HepG2 (cell line): ENCODE results near the gene BCO2. TPM values are rescaled to one million over a fixed set of nuclear protein-coding genes. Genes with fewer than 3 reads are reported as not detected.
A peak's percentile ranks its signal among the peaks of the same experiment; 100 is the strongest.

Experiments
- ATAC-seq: fragments of 200-7000 bp; cut with Tn5 transposase; 3 replicates; pipeline ENCODE4 v1.9.1; 2020; ENCODE audit warnings: mild to moderate bottlenecking, moderate library complexity
- BruUV-seq: library from RNA; stranded (reverse); fragments of 400-500 nt; replicated peaks from 2 replicates; lab custom pipeline; 2021; lab: Mats Ljungman, UMichigan
- CTCF ChIA-PET: fragments of 300-600 bp; formaldehyde crosslinking; extraction: SDS; loops from one replicate; lab custom pipeline; 2021; ENCODE audit warnings: low total read pairs, inconsistent platforms, low intra/inter-chr PET ratio; lab: Yijun Ruan, JAX
- POLR2A ChIA-PET: fragments of 350-600 bp; sonication (Branson Sonifier 250); formaldehyde crosslinking; loops from one replicate; lab custom pipeline; 2020; ENCODE audit warnings: antibody characterized with exemption, inconsistent platforms; lab: Yijun Ruan, JAX
- DNase-seq: peaks from one replicate; pipeline ENCODE4 v3.0.0-alpha.2; 2015; ENCODE audit warnings: low spot score
- FAIRE-seq: peaks from 3 replicates; lab custom pipeline; 2011; peaks lifted over from hg19 to GRCh38; lab: Jason Lieb, UNC
- H2AFZ ChIP-seq: one replicate; pipeline ENCODE4 v1.6.1; 2011; ENCODE audit warnings: low read length, inconsistent platforms
- H3K27ac ChIP-seq: fragments of 300-600 bp; 3 replicates; pipeline ENCODE4 v1.8.0; 2011; ENCODE audit warnings: mixed run types, mild to moderate bottlenecking, mixed read lengths, low read length, inconsistent platforms; ENCODE audit not compliant: insufficient read depth; ENCODE audit errors: extremely low read length
- H3K27me3 ChIP-seq, 2 experiments: fragments of 200-600 bp in 1 of 2; 2 replicates in 1 of 2; 3 replicates in 1 of 2; pipeline versions ENCODE4 v1.6.0 to v1.8.0; 2011; ENCODE audit warnings: low read length in 2 of 2, mild to moderate bottlenecking in 2 of 2, moderate library complexity in 2 of 2, inconsistent platforms in 1 of 2; ENCODE audit not compliant: insufficient read depth in 2 of 2, control insufficient read depth in 1 of 2
- H3K36me3 ChIP-seq, 2 experiments: fragments of 200-600 bp in 1 of 2; replicated peaks in 1 of 2; 2 replicates in 1 of 2; 3 replicates in 1 of 2; pipeline versions ENCODE4 v1.5.1 to v1.8.0; 2011; ENCODE audit warnings: low read length in 2 of 2, inconsistent platforms in 1 of 2; ENCODE audit not compliant: insufficient read depth in 2 of 2, control insufficient read depth in 1 of 2
- H3K4me1 ChIP-seq: 2 replicates; pipeline ENCODE4 v1.5.1; 2012; ENCODE audit warnings: low read length, inconsistent platforms; ENCODE audit not compliant: insufficient read depth
- H3K4me2 ChIP-seq: 2 replicates; pipeline ENCODE4 v1.6.0; 2011; ENCODE audit warnings: low read depth, low read length, inconsistent platforms
- H3K4me3 ChIP-seq, 3 experiments: fragments of 200-600 bp in 1 of 3; sonication (generic), shearing (Covaris generic) in 1 of 3; replicated peaks in 1 of 3; 2 replicates each; pipeline ENCODE4 v1.5.1; 2011 to 2016; ENCODE audit warnings: low read length in 3 of 3, inconsistent platforms in 2 of 3, low read depth in 2 of 3, mild to moderate bottlenecking in 2 of 3, control low read depth in 1 of 3, mixed read lengths in 1 of 3; ENCODE audit not compliant: insufficient read depth in 1 of 3
- H3K79me2 ChIP-seq: one replicate; pipeline ENCODE4 v1.6.1; 2011; ENCODE audit warnings: low read length, inconsistent platforms; ENCODE audit not compliant: insufficient read depth
- H3K9ac ChIP-seq: 2 replicates; pipeline ENCODE4 v1.6.0; 2011; ENCODE audit warnings: mild to moderate bottlenecking, low read depth, low read length, inconsistent platforms; ENCODE audit not compliant: insufficient read depth
- H3K9me3 ChIP-seq: 2 replicates; pipeline ENCODE4 v1.5.1; 2012; ENCODE audit warnings: mild to moderate bottlenecking, low read length
- H4K20me1 ChIP-seq: 2 replicates; pipeline ENCODE4 v1.6.0; 2011; ENCODE audit warnings: inconsistent platforms, mild to moderate bottlenecking, low read length, moderate library complexity; ENCODE audit not compliant: insufficient read depth
- ZNF17 ChIP-seq: sonication (generic); formaldehyde crosslinking; IDR thresholded peaks from 2 replicates; pipeline ENCODE4 v1.5.0; 2020; ENCODE audit warnings: mild to moderate bottlenecking, missing genetic modification reagents
- ZNF256 ChIP-seq: sonication (generic); formaldehyde crosslinking; conservative IDR thresholded peaks from 2 replicates; pipeline ENCODE4 v1.4.0; 2020; ENCODE audit warnings: missing genetic modification reagents
- ZNF343 ChIP-seq: sonication (generic); formaldehyde crosslinking; IDR thresholded peaks from 2 replicates; pipeline ENCODE4 v1.4.0; 2020; ENCODE audit warnings: mild to moderate bottlenecking, missing genetic modification reagents
- WGBS: methylation state at CpG from one replicate; pipeline ENCODE4 v1.1.6; 2017; ENCODE audit warnings: low lambda C conversion rate; 5-methylcytosine and 5-hydroxymethylcytosine counted together
- in situ Hi-C: cut with HindIII; loops from 2 replicates; pipeline ENCODE4 v1.10.0; 2017; ENCODE audit warnings: low pct_unique_long_range_greater_than_20kb; ENCODE audit not compliant: extremely low pct_ligation_motif_present
- intact Hi-C: fragments of 100-400 bp; cut with micrococcal nuclease; formaldehyde crosslinking; loops from one replicate; pipeline ENCODE4 v1.10.0; 2022; ENCODE audit not compliant: unreplicated experiment
- polyA plus RNA-seq, 8 experiments: library from polyadenylated mRNA; depleted of rRNA in 3 of 8; stranded (reverse) in 7 of 8; unstranded in 1 of 8; fragments of >200 nt; fragmentation: Illumina TruSeq in 4 of 8; extraction: Trizol in 4 of 8; gene quantifications; 2 replicates each; pipeline versions ENCODE4 v1.2.1 to v1.2.3, GENCODE V29; 2011 to 2016; ENCODE audit warnings: low read depth in 4 of 8, missing spikeins in 1 of 8, mixed read lengths in 1 of 8; ENCODE audit not compliant: insufficient read depth in 1 of 8
- total RNA-seq, 5 experiments: library from RNA; depleted of rRNA; stranded (reverse); fragments of >200 nt; fragmentation: Illumina TruSeq; extraction: Trizol; gene quantifications; 2 replicates each; pipeline ENCODE4 v1.2.3, GENCODE V29; 2016; ENCODE audit warnings: low read depth in 1 of 5
- TF ChIP-seq, protein P1 (sequence below), 2 experiments: fragments of 450-650 bp in 1 of 2; sonication (generic) in 1 of 2; formaldehyde crosslinking in 1 of 2; IDR thresholded peaks; 2 replicates each; pipeline versions ENCODE4 v1.6.1 to v1.8.0; 2016 to 2022; ENCODE audit warnings: antibody characterized with exemption in 1 of 2, mild to moderate bottlenecking in 1 of 2, missing genetic modification reagents in 1 of 2

The BCO2 gene
- total and polyA plus RNA-seq, 2 of the 13 experiments (the other 11 are each of a cell fraction or from before 2014, with no cell fraction given) = 0.38 to 0.58 TPM

DNA sequence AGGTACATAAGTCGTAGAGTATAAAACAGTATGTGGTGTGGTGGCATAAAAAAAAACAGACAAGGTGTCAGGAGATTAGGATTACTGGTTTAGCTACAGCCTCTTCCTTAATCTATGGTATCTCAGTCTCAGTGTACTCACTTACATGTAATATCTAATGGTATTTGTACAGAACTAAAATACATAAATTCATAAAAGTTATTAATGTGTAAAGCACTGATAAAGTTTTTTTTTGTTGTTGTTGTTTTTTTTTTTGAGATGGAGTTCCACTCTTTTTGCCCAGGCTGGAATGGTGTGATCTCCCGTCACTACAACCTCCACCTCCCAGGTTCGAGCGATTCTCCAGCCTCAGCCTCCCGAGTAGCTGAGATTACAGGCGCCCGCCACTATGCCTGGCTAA, 53.8 kb downstream of the BCO2 start:
- intact Hi-C loops = loop anchor here (10.0 kb wide), 1 partner anchor 566 kb away; no protein-coding TSS in a partner anchor
- 97% methylated on average over 7 of the region's 7 CpGs for whole genome bisulfite sequencing
- no TSS peak for BruUV-seq

More for the DNA sequence above, 53.8 kb downstream of the BCO2 start:
- H3K79me2 ChIP-seq = peaks cover 18% of the 10 kb centered on the region
- ATAC-seq (no peak), DNase-seq (no peak), FAIRE-seq (no peak)
- no peaks in the 10 kb centered on the region for H3K9me3 ChIP-seq
- no peak overlapping the region for H3K27ac ChIP-seq
- peaks cover 4 to 26% of the 10 kb centered on the region in 2 experiments; a peak in 4 of 5 replicates for H3K36me3 ChIP-seq
- TF ChIP-seq ZNF343 = no peak
- no peak for TF ChIP-seq ZNF17 (CRISPR knock-in tag)
- no peak for TF ChIP-seq ZNF256 (CRISPR knock-in tag)
- TF ChIP-seq, protein P1, sequence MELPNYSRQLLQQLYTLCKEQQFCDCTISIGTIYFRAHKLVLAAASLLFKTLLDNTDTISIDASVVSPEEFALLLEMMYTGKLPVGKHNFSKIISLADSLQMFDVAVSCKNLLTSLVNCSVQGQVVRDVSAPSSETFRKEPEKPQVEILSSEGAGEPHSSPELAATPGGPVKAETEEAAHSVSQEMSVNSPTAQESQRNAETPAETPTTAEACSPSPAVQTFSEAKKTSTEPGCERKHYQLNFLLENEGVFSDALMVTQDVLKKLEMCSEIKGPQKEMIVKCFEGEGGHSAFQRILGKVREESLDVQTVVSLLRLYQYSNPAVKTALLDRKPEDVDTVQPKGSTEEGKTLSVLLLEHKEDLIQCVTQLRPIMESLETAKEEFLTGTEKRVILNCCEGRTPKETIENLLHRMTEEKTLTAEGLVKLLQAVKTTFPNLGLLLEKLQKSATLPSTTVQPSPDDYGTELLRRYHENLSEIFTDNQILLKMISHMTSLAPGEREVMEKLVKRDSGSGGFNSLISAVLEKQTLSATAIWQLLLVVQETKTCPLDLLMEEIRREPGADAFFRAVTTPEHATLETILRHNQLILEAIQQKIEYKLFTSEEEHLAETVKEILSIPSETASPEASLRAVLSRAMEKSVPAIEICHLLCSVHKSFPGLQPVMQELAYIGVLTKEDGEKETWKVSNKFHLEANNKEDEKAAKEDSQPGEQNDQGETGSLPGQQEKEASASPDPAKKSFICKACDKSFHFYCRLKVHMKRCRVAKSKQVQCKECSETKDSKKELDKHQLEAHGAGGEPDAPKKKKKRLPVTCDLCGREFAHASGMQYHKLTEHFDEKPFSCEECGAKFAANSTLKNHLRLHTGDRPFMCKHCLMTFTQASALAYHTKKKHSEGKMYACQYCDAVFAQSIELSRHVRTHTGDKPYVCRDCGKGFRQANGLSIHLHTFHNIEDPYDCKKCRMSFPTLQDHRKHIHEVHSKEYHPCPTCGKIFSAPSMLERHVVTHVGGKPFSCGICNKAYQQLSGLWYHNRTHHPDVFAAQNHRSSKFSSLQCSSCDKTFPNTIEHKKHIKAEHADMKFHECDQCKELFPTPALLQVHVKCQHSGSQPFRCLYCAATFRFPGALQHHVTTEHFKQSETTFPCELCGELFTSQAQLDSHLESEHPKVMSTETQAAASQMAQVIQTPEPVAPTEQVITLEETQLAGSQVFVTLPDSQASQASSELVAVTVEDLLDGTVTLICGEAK (IDR thresholded peaks at IDR 0.05) = peak; percentile 30; the same call in 1 of the 2 replicates
- TF ChIP-seq, protein P1 (CRISPR knock-in tag; IDR thresholded peaks at IDR 0.05) = no peak
- POLR2A ChIA-PET = no interaction called here
- in situ Hi-C loops = loop anchor here (10.0 kb wide), 1 partner anchor 226 kb away; no protein-coding TSS in a partner anchor
- no peak overlapping the region; a peak in 1 of 6 replicates for H3K4me3 ChIP-seq
- peaks cover 63% of the 10 kb centered on the region for H3K4me1 ChIP-seq
- H4K20me1 ChIP-seq = no peaks in the 10 kb centered on the region
- H2AFZ ChIP-seq = no peak overlapping the region
- H3K27me3 ChIP-seq = no peaks in the 10 kb centered on the region; a peak in 1 of 5 replicates
- CTCF ChIA-PET = no interaction called here
- no peak overlapping the region for H3K9ac ChIP-seq
- H3K4me2 ChIP-seq = no peak overlapping the region
